GM12891 (cell line): ENCODE data around the gene OSBPL5. TPM values are rescaled to one million over a fixed set of nuclear protein-coding genes. Genes with fewer than 3 reads are reported as not detected.

ENCODE experiments used
- DNase-seq: peaks from one replicate; pipeline ENCODE4 v3.0.0; 2011; ENCODE audit warnings: low spot score; ENCODE audit not compliant: insufficient read length
- FAIRE-seq: peaks from 2 replicates; lab custom pipeline; 2011; peaks lifted over from hg19 to GRCh38; lab: Jason Lieb, UNC
- PAX5 ChIP-seq: IDR thresholded peaks from 2 replicates; pipeline ENCODE4 v1.6.1; 2011; ENCODE audit warnings: low read length, moderate library complexity, mild to moderate bottlenecking; ENCODE audit not compliant: insufficient read depth, severe bottlenecking
- POLR2A ChIP-seq: IDR thresholded peaks from 2 replicates; pipeline ENCODE4 v1.6.1; 2011; ENCODE audit warnings: low read depth, low read length, control low read depth
- POLR2AphosphoS5 ChIP-seq: IDR thresholded peaks from 2 replicates; pipeline ENCODE4 v1.6.1; 2011; ENCODE audit warnings: low read depth, low read length, control low read depth
- POU2F2 ChIP-seq: IDR thresholded peaks from 2 replicates; pipeline ENCODE4 v1.6.1; 2011; ENCODE audit warnings: low read depth, mild to moderate bottlenecking, control low read depth, low read length, moderate library complexity
- SPI1 ChIP-seq: IDR thresholded peaks from 2 replicates; pipeline ENCODE4 v1.6.1; 2011; ENCODE audit warnings: low read depth, low read length, control low read depth
- TAF1 ChIP-seq: IDR thresholded peaks from 2 replicates; pipeline ENCODE4 v1.6.1; 2011; ENCODE audit warnings: low read depth, low read length, control low read depth
- polyA plus RNA-seq: library from polyadenylated mRNA; unstranded; fragments of >200 nt; gene quantifications from one replicate; pipeline ENCODE4 v1.2.1, GENCODE V29; 2012; ENCODE audit warnings: low read depth, missing spikeins, inconsistent platforms; ENCODE audit not compliant: missing spikeins

Gene OSBPL5
- not detected for polyA plus RNA-seq

GRCh38 chr11:3165152-3165705, at the start of gene OSBPL5:
OSBPL5 (minus strand) TSS chr11:3165310; CDS start chr11:3129148, 36,162 bp downstream.
- peak; percentile 35 for DNase-seq
- TF ChIP-seq POLR2A = no peak
- no peak for TF ChIP-seq TAF1
- no peak for TF ChIP-seq POLR2AphosphoS5
- no peak for TF ChIP-seq POU2F2
- no peak for TF ChIP-seq SPI1
- no peak for TF ChIP-seq PAX5
- no peak for FAIRE-seq

GRCh38 chr11:3214420-3214699, 49.2 kb upstream of the OSBPL5 start:
- DNase-seq = no peak
- no peak for TF ChIP-seq PAX5
- TF ChIP-seq SPI1 = no peak
- no peak for TF ChIP-seq TAF1
- no peak for TF ChIP-seq POU2F2
- TF ChIP-seq POLR2AphosphoS5 = no peak
- no peak for TF ChIP-seq POLR2A
- FAIRE-seq = no peak

GRCh38 chr11:3213659-3214419, 48.7 kb upstream of the OSBPL5 start:
- DNase-seq (no peak), FAIRE-seq (no peak)
- TF ChIP-seq SPI1 (no peak), PAX5 (no peak), POLR2AphosphoS5 (no peak), TAF1 (no peak), POLR2A (no peak), POU2F2 (no peak)

GRCh38 chr11:3208272-3208671, 43.2 kb upstream of the OSBPL5 start:
- FAIRE-seq (no peak), DNase-seq (no peak)
- TF ChIP-seq SPI1 (no peak), POLR2A (no peak), POLR2AphosphoS5 (no peak), POU2F2 (no peak), PAX5 (no peak), TAF1 (no peak)

GRCh38 chr11:3207526-3208189, 42.5 kb upstream of the OSBPL5 start:
- FAIRE-seq = no peak
- no peak for TF ChIP-seq POU2F2
- no peak for TF ChIP-seq PAX5
- TF ChIP-seq SPI1 = no peak
- TF ChIP-seq TAF1 = no peak
- TF ChIP-seq POLR2A = no peak
- TF ChIP-seq POLR2AphosphoS5 = no peak

GRCh38 chr11:3206922-3207204, 41.8 kb upstream of the OSBPL5 start:
- FAIRE-seq = peak; percentile 81
- TF ChIP-seq POLR2A (no peak), TAF1 (no peak), POU2F2 (no peak), PAX5 (no peak), POLR2AphosphoS5 (no peak), SPI1 (no peak)
- no peak for DNase-seq

More at GRCh38 chr11:3207526-3208189, 42.5 kb upstream of the OSBPL5 start:
- no peak for DNase-seq

- FAIRE-seq (no peak), DNase-seq (no peak)
- no peak for TF ChIP-seq SPI1
- no peak for TF ChIP-seq POU2F2
- TF ChIP-seq POLR2A = no peak
- no peak for TF ChIP-seq POLR2AphosphoS5
- TF ChIP-seq PAX5 = no peak
- no peak for TF ChIP-seq TAF1
Observed at GRCh38 chr11:3206156-3206921, 41.2 kb upstream of the OSBPL5 start.

GRCh38 chr11:3205261-3206155, 40.4 kb upstream of the OSBPL5 start:
- TF ChIP-seq TAF1 (no peak), POLR2A (no peak), PAX5 (no peak), POU2F2 (no peak), SPI1 (no peak), POLR2AphosphoS5 (no peak)
- FAIRE-seq (no peak), DNase-seq (no peak)
